ENCODE data around the gene PARM1. TPM values are rescaled to one million over a fixed set of nuclear protein-coding genes. Genes with fewer than 3 reads are reported as not detected.

The PARM1 gene
- total and polyA plus RNA-seq, 2 of the 4 experiments (the other 2 are of a cell fraction): 0.07 to 0.18 TPM

- H3K36me3 ChIP-seq (ENCODE audit: control insufficient read depth, insufficient read depth, low read length): no peaks in the 10 kb centered on the region
Measured at GRCh38 chr4:74891037-74891436, 41.9 kb upstream of the PARM1 start.

More at GRCh38 chr4:74891037-74891436, 41.9 kb upstream of the PARM1 start:
- in situ Hi-C loops (cut with MboI; ENCODE audit: low sequenced_read_pairs) (no loop called here), dilution Hi-C loops (cut with HindIII; ENCODE audit: low sequenced_read_pairs, unreplicated experiment) (no loop called here), intact Hi-C loops (cut with micrococcal nuclease) (no loop called here)
- CTCF ChIA-PET: no interaction called here
- POLR2A ChIA-PET (ENCODE audit: unreplicated experiment): no interaction called here
- no peak overlapping the region for H3K27ac ChIP-seq (ENCODE audit: insufficient read depth, low read length)
- WGBS, 2 experiments (ENCODE audit: extremely low coverage in 2 of 2, insufficient read length in 1 of 2): no CpG with 5 or more reads among the region's 1 CpG
- H4K8ac ChIP-seq (ENCODE audit: low read depth in 2 of 2, low read length in 2 of 2): no peak overlapping the region
- no peaks in the 10 kb centered on the region for H4K20me1 ChIP-seq (ENCODE audit: insufficient read depth, low read length)
- H3K56ac ChIP-seq (ENCODE audit: extremely low read depth, insufficient read depth, low read length): no peak overlapping the region
- no peaks in the 10 kb centered on the region for H3K9me1 ChIP-seq (ENCODE audit: insufficient read depth, low read length)
- ATAC-seq (ENCODE audit: low read depth): no peak
- no peak overlapping the region for H3K4me2 ChIP-seq (ENCODE audit: low read depth, low read length)
- H2BK5ac ChIP-seq (ENCODE audit: low read depth, low read length, poor library complexity, severe bottlenecking): no peak overlapping the region
- no peak for DNase-seq
- no peak overlapping the region for H3K18ac ChIP-seq (ENCODE audit: low read depth, low read length)
- no peak overlapping the region for H2AK5ac ChIP-seq (ENCODE audit: low read depth, low read length)
- no peak overlapping the region for H4K5ac ChIP-seq (ENCODE audit: low read depth, low read length)
- no peak overlapping the region for H3K14ac ChIP-seq (replicated peaks; ENCODE audit: low read depth, low read length)
- H3K23ac ChIP-seq (ENCODE audit: low read depth, low read length): no peak overlapping the region
- no peaks in the 10 kb centered on the region for H3K79me1 ChIP-seq (ENCODE audit: low read depth in 1 of 2, low read length in 2 of 2)
- no peak overlapping the region for H2BK15ac ChIP-seq (ENCODE audit: low read depth, low read length)
- no peaks in the 10 kb centered on the region for H3K4me1 ChIP-seq (ENCODE audit: control insufficient read depth, insufficient read depth, low read length)
- TF ChIP-seq, protein P1, sequence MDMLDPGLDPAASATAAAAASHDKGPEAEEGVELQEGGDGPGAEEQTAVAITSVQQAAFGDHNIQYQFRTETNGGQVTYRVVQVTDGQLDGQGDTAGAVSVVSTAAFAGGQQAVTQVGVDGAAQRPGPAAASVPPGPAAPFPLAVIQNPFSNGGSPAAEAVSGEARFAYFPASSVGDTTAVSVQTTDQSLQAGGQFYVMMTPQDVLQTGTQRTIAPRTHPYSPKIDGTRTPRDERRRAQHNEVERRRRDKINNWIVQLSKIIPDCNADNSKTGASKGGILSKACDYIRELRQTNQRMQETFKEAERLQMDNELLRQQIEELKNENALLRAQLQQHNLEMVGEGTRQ (IDR thresholded peaks at IDR 0.05; ENCODE audit: low read depth, low read length): no peak
- TF ChIP-seq MAZ (IDR thresholded peaks at IDR 0.05; ENCODE audit: borderline replicate concordance, low read depth, low read length): no peak
- H3K9me3 ChIP-seq (ENCODE audit: control insufficient read depth, insufficient read depth, low read length): no peaks in the 10 kb centered on the region
- no peak overlapping the region for H3K4me3 ChIP-seq (ENCODE audit: insufficient read depth, low read depth, low read length)
- no peak overlapping the region for H2AFZ ChIP-seq (replicated peaks; ENCODE audit: low read length, poor library complexity)
- BruUV-seq (replicated peaks): no TSS peak
- H4K91ac ChIP-seq (ENCODE audit: insufficient read depth, low read depth, low read length): no peak overlapping the region
- no peak overlapping the region for H3K9ac ChIP-seq (ENCODE audit: low read depth, low read length)
- no peak overlapping the region for H2BK120ac ChIP-seq (ENCODE audit: low read depth, low read length)
- no peak overlapping the region for H2AK9ac ChIP-seq (replicated peaks; ENCODE audit: low read depth, low read length, poor library complexity)
- no peaks in the 10 kb centered on the region; the same call in 1 of the 2 replicates for H3K27me3 ChIP-seq (ENCODE audit: control insufficient read depth, insufficient read depth, low read length)
- no peak overlapping the region for H2BK20ac ChIP-seq (ENCODE audit: low read depth, low read length)
- no peak overlapping the region for H3K4ac ChIP-seq (ENCODE audit: low read depth, low read length)
